NCI-H146 (cell line): ENCODE results near the gene TNFRSF13B.

Source experiments
- DNase-seq: peaks from one replicate; lab custom pipeline; 2025; lab: John Stamatoyannopoulos, UW

Gene TNFRSF13B

GRCh38 chr17:16954521-16954920, 17.4 kb downstream of the TNFRSF13B start:
- DNase-seq, result no peak

GRCh38 chr17:16953841-16954240, 18.1 kb downstream of the TNFRSF13B start:
- no peak for DNase-seq

GRCh38 chr17:16953347-16953746, 18.6 kb downstream of the TNFRSF13B start:
- DNase-seq, result no peak

GRCh38 chr17:16952401-16952800, 19.5 kb downstream of the TNFRSF13B start:
- DNase-seq, result no peak

GRCh38 chr17:16950488-16950887, 21.4 kb downstream of the TNFRSF13B start:
- no peak for DNase-seq

GRCh38 chr17:16948587-16949376, 23.1 kb downstream of the TNFRSF13B start:
- no peak for DNase-seq

GRCh38 chr17:16947470-16947869, 24.4 kb downstream of the TNFRSF13B start:
- DNase-seq, result no peak

GRCh38 chr17:16945663-16946218, 26.2 kb downstream of the TNFRSF13B start:
- no peak for DNase-seq

GRCh38 chr17:16945136-16945482, 26.8 kb downstream of the TNFRSF13B start:
- DNase-seq, result no peak

- DNase-seq, result peak; percentile 24
Observed at GRCh38 chr17:16944334-16945135, 27.4 kb downstream of the TNFRSF13B start.

- DNase-seq, result peak; percentile 38
Observed at GRCh38 chr17:16943541-16944333, 28.2 kb downstream of the TNFRSF13B start.

- DNase-seq, result no peak
Observed at GRCh38 chr17:16943032-16943352, 28.9 kb downstream of the TNFRSF13B start.

- DNase-seq, result no peak
Observed at GRCh38 chr17:16942141-16943031, 29.5 kb downstream of the TNFRSF13B start.

- DNase-seq, result no peak
Observed at GRCh38 chr17:16941072-16942036, 30.6 kb downstream of the TNFRSF13B start.

- DNase-seq, result no peak
Observed at GRCh38 chr17:16940116-16940881, 31.6 kb downstream of the TNFRSF13B start.

GRCh38 chr17:16939606-16940115, 32.3 kb downstream of the TNFRSF13B start:
- DNase-seq, result no peak

GRCh38 chr17:16939208-16939576, 32.7 kb downstream of the TNFRSF13B start:
- no peak for DNase-seq

- DNase-seq, result no peak
Observed at GRCh38 chr17:16938496-16939207, 33.3 kb downstream of the TNFRSF13B start.

- no peak for DNase-seq
Observed at GRCh38 chr17:16938031-16938430, 33.9 kb downstream of the TNFRSF13B start.
